Naive B cell (primary cell): ENCODE data around the gene ALG1L2. TPM values are rescaled to one million over a fixed set of nuclear protein-coding genes. Genes with fewer than 3 reads are reported as not detected.
"Not testable (repeated sequence)": the region's sequence is repeated elsewhere in the genome, so short reads cannot be mapped to it uniquely, and the experiment has no call there.

ENCODE experiments used
- ATAC-seq, 2 donors: fragments of 150-1000 bp; cut with Tn5 transposase; 2 replicates each; pipeline ENCODE4 v1.10.0; 2021; ENCODE audit warnings: low read depth in 2 of 2, mild to moderate bottlenecking in 2 of 2, moderate library complexity in 2 of 2
- DNase-seq: peaks from one replicate; pipeline ENCODE4 v3.0.0; 2022
- H3K27ac Mint-ChIP-seq, 6 donors: one replicate each; pipeline ENCODE4 v1.8.0; 2020 to 2022; ENCODE audit warnings: mild to moderate bottlenecking in 6 of 6, mixed read lengths in 6 of 6, moderate library complexity in 5 of 6, inconsistent platforms in 2 of 6
- H3K27me3 Mint-ChIP-seq, 3 donors: one replicate each; pipeline ENCODE4 v1.8.0; 2021 to 2022; ENCODE audit warnings: mixed read lengths in 3 of 3, mild to moderate bottlenecking in 1 of 3
- H3K36me3 Mint-ChIP-seq, 2 donors: one replicate each; pipeline ENCODE4 v1.8.0; 2020 to 2022; ENCODE audit warnings: mixed read lengths in 2 of 2, inconsistent platforms in 1 of 2, mild to moderate bottlenecking in 1 of 2
- H3K4me1 Mint-ChIP-seq, 3 donors: one replicate each; pipeline ENCODE4 v1.8.0; 2020 to 2022; ENCODE audit warnings: mixed read lengths in 3 of 3, inconsistent platforms in 1 of 3, mild to moderate bottlenecking in 1 of 3, moderate library complexity in 1 of 3
- H3K4me3 Mint-ChIP-seq, 8 donors: one replicate each; pipeline ENCODE4 v1.8.0; 2020 to 2022; ENCODE audit warnings: mild to moderate bottlenecking in 8 of 8, mixed read lengths in 8 of 8, moderate library complexity in 8 of 8, inconsistent platforms in 2 of 8
- H3K9me3 Mint-ChIP-seq, 7 donors: one replicate each; pipeline ENCODE4 v1.8.0; 2020 to 2022; ENCODE audit warnings: mixed read lengths in 7 of 7, mild to moderate bottlenecking in 5 of 7, inconsistent platforms in 2 of 7, moderate library complexity in 1 of 7
- polyA plus RNA-seq, 6 donors: library from polyadenylated mRNA; unstranded; fragments of 300-500 nt; fragmentation: Illumina TruSeq; gene quantifications; one replicate each; pipeline ENCODE4 v1.2.3, GENCODE V29; 2021; ENCODE audit warnings: low read depth in 6 of 6

Gene ALG1L2
- polyA plus RNA-seq, 6 donors from 2014 or later, result 0.33 to 1.3 (median 0.50) TPM; not detected in 2

DNA sequence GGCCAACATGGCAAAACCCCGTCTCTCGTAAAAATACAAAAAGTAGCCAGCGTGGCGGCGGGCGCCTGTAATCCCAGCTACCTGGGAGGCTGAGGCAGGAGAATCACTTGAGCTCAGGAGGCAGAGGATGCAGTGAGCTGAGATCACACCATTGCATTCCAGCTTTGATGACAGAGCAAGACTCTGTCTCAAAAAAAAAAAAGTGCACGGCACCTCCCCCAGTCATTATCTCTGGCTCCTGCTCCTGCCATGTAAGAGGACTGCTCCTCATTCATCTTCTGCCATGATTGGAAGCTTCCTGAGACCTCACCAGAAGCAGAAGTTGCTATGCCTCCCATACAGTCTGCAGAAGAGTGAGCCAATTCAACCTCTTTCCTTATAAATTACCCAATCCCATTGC is 4.0 kb upstream of the ALG1L2 start:
- no peak overlapping the region for H3K4me3 Mint-ChIP-seq
- DNase-seq (no peak), ATAC-seq (no peak)
- H3K4me1 Mint-ChIP-seq, result peaks cover 0 to 10% (median 0%) of the 10 kb centered on the region in 3 donors
- H3K27me3 Mint-ChIP-seq, result peaks cover 0 to 22% (median 6%) of the 10 kb centered on the region in 3 donors
- H3K9me3 Mint-ChIP-seq, result peaks cover 0 to 8% (median 2%) of the 10 kb centered on the region in 7 donors
- no peak overlapping the region for H3K27ac Mint-ChIP-seq
- peaks cover 0 to 5% of the 10 kb centered on the region in 2 donors for H3K36me3 Mint-ChIP-seq

DNA sequence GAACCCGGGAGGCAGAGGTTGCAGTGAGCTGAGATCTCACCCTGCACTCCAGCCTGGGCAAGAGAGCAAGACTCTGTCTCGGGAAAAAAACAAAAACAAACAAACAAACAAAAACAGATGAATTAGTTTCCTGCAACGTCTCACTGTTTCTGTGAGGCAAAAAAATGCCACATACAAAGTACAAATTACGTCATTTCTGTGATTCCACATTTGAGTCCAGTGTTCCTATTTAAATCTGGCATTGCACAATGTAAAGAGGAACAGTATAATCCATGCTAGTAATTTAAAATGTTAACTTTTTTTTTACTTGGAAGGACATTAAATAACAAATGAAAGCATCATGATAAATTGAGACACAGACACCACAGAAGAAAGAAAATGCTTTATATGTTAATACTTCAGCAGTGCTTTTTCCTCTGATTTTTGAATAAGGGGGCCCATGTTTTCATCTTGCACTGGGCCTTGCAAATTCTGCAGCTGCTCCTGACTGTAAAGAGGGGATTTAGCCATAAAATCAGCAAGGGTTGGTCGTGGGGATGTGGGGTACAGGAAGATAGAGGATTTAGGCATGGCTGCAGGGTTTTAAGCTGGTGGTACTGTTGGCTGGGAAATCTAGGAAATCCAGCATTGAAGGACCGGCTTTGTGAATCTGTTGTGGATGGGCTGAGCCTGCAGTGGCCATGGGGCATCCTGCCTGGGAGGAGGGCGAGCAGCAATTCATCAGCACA is 1.9 kb downstream of the ALG1L2 start:
- H3K9me3 Mint-ChIP-seq, ATAC-seq, H3K27ac Mint-ChIP-seq, H3K4me1 Mint-ChIP-seq, H3K4me3 Mint-ChIP-seq, H3K36me3 Mint-ChIP-seq, DNase-seq: not testable (repeated sequence)
- peaks cover 0 to 22% (median 6%) of the 10 kb centered on the region in 3 donors for H3K27me3 Mint-ChIP-seq

DNA sequence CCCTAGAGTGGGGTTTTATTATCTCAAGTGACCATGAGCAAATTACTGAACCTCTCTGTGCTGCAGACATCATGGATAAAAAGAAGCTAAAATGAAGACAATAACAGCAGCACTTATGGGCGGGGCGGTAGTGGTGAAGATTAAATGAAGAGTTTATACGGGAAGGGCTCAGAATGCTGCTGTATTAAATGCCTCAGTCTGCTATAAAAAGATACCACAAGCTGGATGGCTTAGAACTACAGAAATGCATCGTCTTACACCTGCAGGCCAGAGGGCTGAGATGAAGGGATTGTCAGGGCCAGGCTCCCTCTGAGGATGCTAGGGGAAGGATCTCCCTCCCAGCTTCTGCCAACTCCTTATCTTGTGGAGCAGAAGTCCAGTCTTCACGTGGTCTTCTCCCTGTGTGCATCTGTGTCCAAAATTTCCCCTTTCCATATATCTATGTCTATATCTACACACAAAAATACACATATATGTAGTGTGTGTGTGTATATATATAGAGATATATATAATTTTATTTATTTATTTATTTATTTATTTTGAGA is 2.9 kb downstream of the ALG1L2 start:
- peaks cover 0 to 7% (median 0%) of the 10 kb centered on the region in 3 donors for H3K4me1 Mint-ChIP-seq
- H3K36me3 Mint-ChIP-seq, result no peaks in the 10 kb centered on the region
- H3K9me3 Mint-ChIP-seq, result no peaks in the 10 kb centered on the region
- H3K27me3 Mint-ChIP-seq, result peaks cover 0 to 22% (median 6%) of the 10 kb centered on the region in 3 donors
- H3K4me3 Mint-ChIP-seq, result no peak overlapping the region
- DNase-seq (no peak), ATAC-seq (no peak)
- no peak overlapping the region for H3K27ac Mint-ChIP-seq

DNA sequence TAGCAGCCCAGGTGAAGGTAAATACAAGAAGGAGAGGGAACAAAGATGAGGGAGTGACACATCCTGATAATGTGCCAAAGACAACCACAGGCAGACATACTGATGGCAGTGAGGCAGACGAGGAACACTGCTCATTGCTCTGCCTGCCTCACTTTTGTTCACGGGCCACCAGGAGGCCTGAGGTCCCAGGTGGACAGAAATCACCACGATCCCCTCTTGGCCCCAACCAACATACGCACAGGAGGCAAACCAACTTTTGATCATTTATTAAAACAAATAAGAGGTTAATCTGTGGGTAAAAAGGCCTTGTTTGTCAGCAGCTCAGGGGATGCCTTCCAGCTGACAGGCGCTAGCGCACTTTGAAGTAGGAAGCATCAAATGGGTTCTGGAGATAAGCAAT is 4.2 kb downstream of the ALG1L2 start:
- Mint-ChIP-seq H3K4me3 (no peak overlapping the region), H3K4me1 (peaks cover 0 to 7% (median 0%) of the 10 kb centered on the region in 3 donors), H3K27ac (no peak overlapping the region), H3K36me3 (no peaks in the 10 kb centered on the region), H3K9me3 (no peaks in the 10 kb centered on the region), H3K27me3 (peaks cover 0 to 14% (median 6%) of the 10 kb centered on the region in 3 donors)
- no peak for ATAC-seq
- no peak for DNase-seq

DNA sequence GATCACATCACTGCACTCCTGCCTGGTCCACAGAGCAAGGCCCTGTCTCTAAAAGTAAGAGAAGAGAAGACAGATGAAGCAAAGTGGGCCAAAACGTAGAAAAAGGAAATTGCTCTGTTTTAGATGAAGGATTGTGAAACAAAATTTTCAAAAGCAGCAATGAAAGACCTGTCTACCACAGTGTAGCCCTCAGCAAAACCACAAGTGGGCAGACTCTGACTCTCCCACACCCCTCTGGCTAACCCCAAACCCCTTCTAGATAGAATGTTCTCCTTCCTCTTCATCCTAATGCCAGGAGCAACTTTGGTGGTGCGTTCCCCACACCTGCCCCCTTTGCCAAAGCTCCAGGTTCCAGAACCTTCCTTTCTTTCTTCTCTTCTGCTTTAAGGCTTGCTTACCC is 5.0 kb downstream of the ALG1L2 start:
- H3K9me3 Mint-ChIP-seq, DNase-seq, H3K36me3 Mint-ChIP-seq, ATAC-seq, H3K4me3 Mint-ChIP-seq, H3K27me3 Mint-ChIP-seq, H3K4me1 Mint-ChIP-seq, H3K27ac Mint-ChIP-seq: not testable (repeated sequence)

DNA sequence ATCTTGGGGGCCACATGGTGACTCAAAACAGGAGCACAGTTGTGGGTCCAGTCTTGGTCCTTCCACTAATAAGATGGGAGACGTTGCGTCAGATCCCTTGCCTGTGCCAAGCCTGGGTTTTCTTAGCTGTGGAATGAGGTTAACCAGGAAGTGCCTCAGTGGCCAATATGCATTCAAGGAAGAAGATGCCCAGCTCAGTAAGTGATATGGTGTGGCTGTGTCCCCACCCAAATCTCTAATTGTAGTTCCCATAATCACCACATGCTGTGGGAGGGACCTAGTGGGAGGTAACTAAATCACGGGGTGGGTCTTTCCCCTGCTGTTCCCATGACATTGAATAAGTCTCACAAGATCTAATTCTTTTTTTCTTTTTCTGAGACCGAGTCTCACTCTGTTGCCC is 6.4 kb downstream of the ALG1L2 start:
- Mint-ChIP-seq H3K4me1 (peaks cover 0 to 4% (median 0%) of the 10 kb centered on the region in 3 donors), H3K27ac (peak overlapping the region in 1 of 6 donors; percentile 78), H3K9me3 (no peaks in the 10 kb centered on the region), H3K36me3 (no peaks in the 10 kb centered on the region), H3K4me3 (no peak overlapping the region), H3K27me3 (no peaks in the 10 kb centered on the region)
- ATAC-seq (no peak), DNase-seq (no peak)

DNA sequence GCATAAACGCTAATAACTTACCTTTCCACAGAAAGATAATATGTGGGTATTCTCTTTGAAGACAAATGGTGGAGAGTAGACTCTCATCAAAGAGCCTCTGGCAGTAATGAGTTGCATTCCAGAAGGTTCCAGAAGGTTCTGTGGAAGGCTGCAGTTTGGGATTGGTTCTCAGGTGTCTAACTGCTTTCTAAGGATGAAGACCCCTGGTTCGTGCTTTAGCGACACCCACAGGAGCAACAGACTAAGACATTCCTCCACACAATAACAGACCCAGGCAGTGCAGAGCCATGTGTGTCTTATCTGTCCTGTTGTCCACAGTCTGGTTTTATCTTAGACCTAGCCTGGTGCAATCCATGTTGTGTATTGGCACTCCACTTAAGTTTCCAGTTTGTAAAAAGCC is 9.1 kb downstream of the ALG1L2 start:
- not testable (repeated sequence) for ATAC-seq, DNase-seq, H3K27me3 Mint-ChIP-seq, H3K4me3 Mint-ChIP-seq, H3K36me3 Mint-ChIP-seq, H3K9me3 Mint-ChIP-seq, H3K27ac Mint-ChIP-seq
- H3K4me1 Mint-ChIP-seq, result peaks cover 4 to 26% (median 24%) of the 10 kb centered on the region in 3 donors

DNA sequence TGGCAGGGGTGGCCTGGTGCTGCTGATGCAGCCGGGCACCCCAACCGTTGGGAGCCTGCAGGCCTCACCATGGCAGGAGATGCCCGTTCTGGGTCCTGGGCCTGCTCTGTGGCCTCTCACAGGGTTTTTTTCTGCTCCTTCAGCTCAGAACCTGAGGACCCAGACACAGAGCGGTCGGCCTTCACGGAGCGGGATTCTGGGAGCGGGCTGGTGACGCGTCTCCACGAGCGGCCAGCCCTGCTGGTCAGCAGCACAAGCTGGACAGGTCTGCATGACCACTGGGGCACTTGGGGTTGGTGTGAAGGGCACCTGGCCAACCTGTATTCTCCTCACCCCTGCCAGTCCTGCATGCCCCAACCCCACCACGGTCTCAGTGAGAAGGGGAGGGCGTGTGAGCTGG is 10.3 kb downstream of the ALG1L2 start:
- peaks cover 4 to 32% (median 24%) of the 10 kb centered on the region in 3 donors for H3K4me1 Mint-ChIP-seq
- peak overlapping the region in 1 of 6 donors; percentile 82 for H3K27ac Mint-ChIP-seq
- ATAC-seq (no peak), DNase-seq (no peak)
- no peak overlapping the region for H3K4me3 Mint-ChIP-seq
- H3K27me3 Mint-ChIP-seq, result no peaks in the 10 kb centered on the region
- H3K36me3 Mint-ChIP-seq, result no peaks in the 10 kb centered on the region
- H3K9me3 Mint-ChIP-seq, result no peaks in the 10 kb centered on the region

DNA sequence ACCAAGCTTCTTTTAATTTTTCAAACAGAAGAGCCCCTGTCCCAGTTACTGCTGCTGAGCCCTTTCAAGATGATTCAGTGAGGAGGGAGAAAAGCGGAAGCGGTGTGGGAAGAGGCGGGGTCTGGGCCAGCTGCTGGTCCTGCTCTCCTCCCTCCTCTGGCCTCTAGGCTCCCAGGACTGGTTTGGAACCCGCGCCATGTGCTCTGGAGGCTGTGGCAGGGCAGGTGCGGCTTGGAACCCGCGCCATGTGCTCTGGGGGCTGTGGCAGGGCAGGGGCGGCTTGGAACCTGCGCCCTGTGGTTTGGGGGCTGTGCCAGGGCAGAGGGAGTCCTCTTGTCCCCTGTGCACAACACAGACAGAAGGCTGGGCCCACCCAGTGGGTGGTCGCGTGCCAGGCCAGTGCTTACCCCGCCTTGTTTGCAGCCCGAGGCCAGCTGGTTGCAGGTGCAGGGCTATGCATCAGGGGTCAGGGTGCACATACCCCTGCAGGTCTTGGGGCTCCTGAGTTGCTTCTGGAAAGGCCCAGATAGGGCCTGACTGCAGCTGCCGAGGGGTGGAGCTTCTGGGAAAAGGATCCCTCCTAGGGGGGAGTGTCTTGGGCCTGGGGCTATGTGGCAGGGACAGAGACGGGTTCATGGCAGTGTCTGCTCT is 12.2 kb downstream of the ALG1L2 start:
- H3K27ac Mint-ChIP-seq, result peak overlapping the region in 5 of 6 donors; percentile 41 to 88 (median 73)
- H3K36me3 Mint-ChIP-seq, result no peaks in the 10 kb centered on the region
- DNase-seq, result peak; percentile 29
- H3K9me3 Mint-ChIP-seq, result no peaks in the 10 kb centered on the region
- peak; percentile 45 to 50 for ATAC-seq
- H3K4me1 Mint-ChIP-seq, result peaks cover 7 to 42% (median 35%) of the 10 kb centered on the region in 3 donors
- no peaks in the 10 kb centered on the region for H3K27me3 Mint-ChIP-seq
- H3K4me3 Mint-ChIP-seq, result peak overlapping the region; percentile 48 to 89 (median 83)

DNA sequence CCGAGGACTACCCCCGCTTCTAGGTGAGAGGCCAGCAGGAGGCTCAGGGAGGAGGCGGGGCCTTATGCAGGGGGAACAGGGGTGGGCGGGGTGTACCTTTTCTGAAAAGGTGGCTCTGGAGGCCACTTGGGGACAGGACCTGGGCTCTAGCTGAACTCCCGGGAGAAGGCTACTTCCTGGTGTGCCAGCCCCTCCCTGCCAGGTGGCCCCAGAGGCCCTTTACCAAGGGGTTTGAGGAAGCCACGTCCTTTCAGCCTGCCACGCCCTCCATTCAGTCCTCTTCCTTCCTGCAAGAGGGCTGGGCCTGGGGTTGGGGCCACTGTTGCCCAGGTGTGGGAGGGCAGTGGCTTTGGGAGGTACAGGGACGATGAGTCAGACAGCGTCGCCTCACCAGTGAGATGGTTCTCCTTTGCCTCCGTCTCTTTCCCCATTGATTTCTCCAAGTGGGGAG is 12.9 kb downstream of the ALG1L2 start:
- not testable (repeated sequence) for H3K9me3 Mint-ChIP-seq

DNA sequence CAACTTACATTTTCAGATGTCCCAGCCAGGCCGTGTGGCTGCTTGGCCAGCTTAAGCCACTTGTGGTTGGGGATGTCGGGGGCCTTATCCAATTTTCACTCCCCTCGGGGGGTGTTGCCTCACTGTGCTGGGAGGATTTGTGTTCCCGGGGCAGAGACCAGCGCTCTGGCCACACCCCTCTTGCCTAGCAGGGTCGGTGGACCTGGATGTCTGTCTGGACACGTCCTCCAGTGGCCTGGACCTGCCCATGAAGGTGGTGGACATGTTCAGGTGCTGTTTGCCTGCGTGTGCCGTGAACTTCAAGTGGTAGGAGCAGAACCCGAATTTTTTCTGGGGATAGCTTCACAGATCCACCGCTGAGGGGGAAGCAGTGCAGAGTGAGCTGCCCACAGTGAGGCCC is 14.2 kb downstream of the ALG1L2 start:
- H3K9me3 Mint-ChIP-seq, ATAC-seq, H3K27ac Mint-ChIP-seq, DNase-seq, H3K27me3 Mint-ChIP-seq, H3K36me3 Mint-ChIP-seq: not testable (repeated sequence)
- H3K4me3 Mint-ChIP-seq, result peak overlapping the region in 2 of 8 donors; percentile 48 to 71
- peaks cover 7 to 43% (median 35%) of the 10 kb centered on the region in 3 donors for H3K4me1 Mint-ChIP-seq

More for the DNA sequence above, 12.9 kb downstream of the ALG1L2 start:
- H3K27ac Mint-ChIP-seq, result peak overlapping the region in 2 of 6 donors; percentile 31 to 88
- not testable (repeated sequence) for ATAC-seq, H3K27me3 Mint-ChIP-seq, H3K36me3 Mint-ChIP-seq, DNase-seq
- peaks cover 7 to 43% (median 35%) of the 10 kb centered on the region in 3 donors for H3K4me1 Mint-ChIP-seq
- H3K4me3 Mint-ChIP-seq, result peak overlapping the region; percentile 48 to 89 (median 83)

DNA sequence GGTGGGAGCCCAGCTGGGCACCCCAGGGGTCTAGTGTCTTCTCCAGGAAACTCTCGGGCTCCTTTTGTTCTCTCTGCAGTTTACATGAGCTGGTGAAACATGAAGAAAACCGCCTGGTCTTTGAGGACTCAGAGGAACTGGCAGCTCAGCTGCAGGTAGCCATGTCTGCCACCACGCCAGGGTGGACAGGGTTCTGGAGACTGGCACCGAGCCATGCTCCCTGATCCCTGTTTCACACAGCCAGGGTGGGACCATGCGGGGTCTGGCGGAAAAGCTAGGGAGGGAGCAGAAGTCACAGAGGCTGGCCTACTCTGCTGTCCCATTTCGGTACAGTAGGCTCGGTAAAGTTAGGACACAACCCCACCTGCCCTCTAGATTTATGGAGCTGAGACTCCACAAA is 15.5 kb downstream of the ALG1L2 start:
- H3K4me3 Mint-ChIP-seq, H3K27me3 Mint-ChIP-seq, H3K36me3 Mint-ChIP-seq, ATAC-seq, DNase-seq, H3K9me3 Mint-ChIP-seq: not testable (repeated sequence)
- Mint-ChIP-seq H3K27ac (peak overlapping the region in 1 of 6 donors; percentile 74), H3K4me1 (peaks cover 7 to 40% (median 35%) of the 10 kb centered on the region in 3 donors)

DNA sequence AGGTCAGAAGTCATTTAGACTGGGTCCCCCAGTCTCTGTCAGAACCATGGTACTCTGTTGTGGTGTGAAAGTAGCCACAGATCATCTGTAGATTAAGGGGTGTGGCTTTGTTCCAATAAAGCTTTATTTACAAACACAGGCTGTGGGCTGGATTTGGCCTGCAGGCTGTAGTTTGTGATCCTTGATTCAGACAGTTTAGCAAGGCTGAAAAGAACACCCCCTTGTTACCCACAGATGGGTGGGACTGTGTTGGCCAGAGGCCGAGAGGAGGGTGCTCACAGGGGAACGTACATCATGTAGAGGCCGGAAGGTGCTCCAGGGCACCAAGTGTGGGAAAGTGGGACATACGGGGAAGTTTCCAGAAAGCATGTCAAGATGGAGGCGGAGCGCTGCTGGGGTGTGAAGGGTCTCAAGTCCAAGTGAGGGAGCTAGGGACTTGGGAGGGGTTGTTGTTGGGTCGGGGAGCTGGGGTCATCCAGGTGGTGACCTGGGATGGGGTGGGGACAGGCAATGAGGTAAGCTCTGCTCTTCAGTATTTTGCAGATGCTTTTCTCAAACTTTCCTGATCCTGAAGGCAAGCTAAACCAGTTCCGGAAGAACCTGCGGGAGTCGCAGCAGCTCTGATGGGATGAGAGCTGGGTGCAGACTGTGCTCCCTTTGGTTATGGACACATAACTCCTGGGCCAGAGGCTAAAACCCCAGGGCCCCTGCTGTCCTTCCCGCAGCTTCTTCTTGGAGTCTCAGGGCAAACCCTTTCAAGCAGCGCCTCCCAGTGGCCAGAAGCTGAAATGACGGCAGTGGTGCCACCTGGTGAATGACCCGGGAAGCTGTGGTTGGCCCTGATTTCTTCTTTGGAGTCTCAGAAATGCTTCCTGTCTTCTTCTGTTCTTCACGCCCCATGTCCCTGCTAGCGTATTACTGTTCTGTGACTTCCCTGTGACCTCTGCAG is 16.3 kb downstream of the ALG1L2 start:
- peak; percentile 37 for DNase-seq
- not testable (repeated sequence) for H3K27me3 Mint-ChIP-seq, H3K9me3 Mint-ChIP-seq, H3K4me3 Mint-ChIP-seq, ATAC-seq, H3K36me3 Mint-ChIP-seq
- H3K27ac Mint-ChIP-seq, result peak overlapping the region in 1 of 6 donors; percentile 62
- peaks cover 7 to 40% (median 35%) of the 10 kb centered on the region in 3 donors for H3K4me1 Mint-ChIP-seq
